ENCODE data around the gene LOXL3.

Gene LOXL3

DNA sequence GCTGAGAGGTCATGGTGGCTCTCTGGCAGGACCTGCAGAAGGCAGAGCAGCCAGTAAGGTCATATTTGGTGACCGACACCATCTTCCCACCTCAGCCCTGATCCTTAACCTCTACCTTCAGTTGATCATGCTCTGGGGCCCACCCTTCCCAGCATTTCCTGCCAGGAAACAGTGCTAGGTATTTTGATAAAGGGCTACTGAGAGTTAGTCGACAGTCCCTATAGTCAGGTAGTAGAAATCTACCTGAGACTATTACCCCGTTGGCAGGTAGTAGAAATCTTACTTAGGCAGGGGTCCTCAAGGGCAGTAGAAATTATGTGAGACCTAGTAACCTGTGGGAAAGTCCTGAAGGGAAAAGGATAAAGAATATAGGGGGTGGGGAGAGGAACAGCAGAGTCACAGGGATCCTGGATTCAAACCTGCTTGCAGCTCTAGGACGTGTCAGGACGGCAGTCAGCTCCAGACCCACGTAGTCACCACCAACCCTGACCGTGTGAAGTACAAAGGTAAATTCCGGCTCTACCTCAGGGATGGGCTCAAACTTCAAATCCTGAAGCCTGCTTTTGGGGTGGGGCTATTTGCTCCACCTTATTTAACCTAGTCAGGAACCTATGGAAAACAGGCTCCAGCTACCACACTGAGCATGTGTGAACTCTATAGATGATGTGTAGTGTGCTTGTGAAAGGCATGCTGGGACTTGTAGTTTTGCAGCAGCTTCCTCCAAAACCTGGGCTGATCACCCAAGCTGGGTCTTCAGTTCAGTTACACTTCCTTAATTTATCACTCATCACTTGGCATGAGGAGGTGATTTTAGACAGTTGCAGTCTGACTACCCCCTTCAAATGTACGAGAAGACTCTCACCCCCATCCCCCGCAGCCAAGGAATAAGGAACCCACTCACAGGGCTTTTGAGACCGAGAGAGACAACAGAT, 27.8 kb downstream of the LOXL3 start, which contains the start of gene DQX1:
DQX1 (minus strand) TSS at position 515 of the 932 bp plus-strand sequence; CDS start at position 13, 502 bp downstream.
- Histone ChIP-seq H3K27ac (ENCODE audit: poor library complexity, severe bottlenecking) (no peak within 1 kb of the TSS), H3K4me1 (ENCODE audit: insufficient read depth, poor library complexity, severe bottlenecking) (peaks cover 2% of the 10 kb centered on the region), H3K27me3 (ENCODE audit: insufficient read depth, poor library complexity, severe bottlenecking) (no peaks in the 10 kb centered on the region), H3K36me3 (ENCODE audit: low read depth) (peaks cover 31% of the 10 kb centered on the region), H3K9me3 (ENCODE audit: severe bottlenecking) (no peaks in the 10 kb centered on the region), H3K4me3 (ENCODE audit: severe bottlenecking) (no peak within 1 kb of the TSS)
- TF ChIP-seq, protein P1, sequence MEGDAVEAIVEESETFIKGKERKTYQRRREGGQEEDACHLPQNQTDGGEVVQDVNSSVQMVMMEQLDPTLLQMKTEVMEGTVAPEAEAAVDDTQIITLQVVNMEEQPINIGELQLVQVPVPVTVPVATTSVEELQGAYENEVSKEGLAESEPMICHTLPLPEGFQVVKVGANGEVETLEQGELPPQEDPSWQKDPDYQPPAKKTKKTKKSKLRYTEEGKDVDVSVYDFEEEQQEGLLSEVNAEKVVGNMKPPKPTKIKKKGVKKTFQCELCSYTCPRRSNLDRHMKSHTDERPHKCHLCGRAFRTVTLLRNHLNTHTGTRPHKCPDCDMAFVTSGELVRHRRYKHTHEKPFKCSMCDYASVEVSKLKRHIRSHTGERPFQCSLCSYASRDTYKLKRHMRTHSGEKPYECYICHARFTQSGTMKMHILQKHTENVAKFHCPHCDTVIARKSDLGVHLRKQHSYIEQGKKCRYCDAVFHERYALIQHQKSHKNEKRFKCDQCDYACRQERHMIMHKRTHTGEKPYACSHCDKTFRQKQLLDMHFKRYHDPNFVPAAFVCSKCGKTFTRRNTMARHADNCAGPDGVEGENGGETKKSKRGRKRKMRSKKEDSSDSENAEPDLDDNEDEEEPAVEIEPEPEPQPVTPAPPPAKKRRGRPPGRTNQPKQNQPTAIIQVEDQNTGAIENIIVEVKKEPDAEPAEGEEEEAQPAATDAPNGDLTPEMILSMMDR (IDR thresholded peaks at IDR 0.05; ENCODE audit: poor library complexity, severe bottlenecking) = no peak
- ATAC-seq (ENCODE audit: low read depth) (peak; percentile 30), DNase-seq (ENCODE audit: low spot score) (no peak)

DNA sequence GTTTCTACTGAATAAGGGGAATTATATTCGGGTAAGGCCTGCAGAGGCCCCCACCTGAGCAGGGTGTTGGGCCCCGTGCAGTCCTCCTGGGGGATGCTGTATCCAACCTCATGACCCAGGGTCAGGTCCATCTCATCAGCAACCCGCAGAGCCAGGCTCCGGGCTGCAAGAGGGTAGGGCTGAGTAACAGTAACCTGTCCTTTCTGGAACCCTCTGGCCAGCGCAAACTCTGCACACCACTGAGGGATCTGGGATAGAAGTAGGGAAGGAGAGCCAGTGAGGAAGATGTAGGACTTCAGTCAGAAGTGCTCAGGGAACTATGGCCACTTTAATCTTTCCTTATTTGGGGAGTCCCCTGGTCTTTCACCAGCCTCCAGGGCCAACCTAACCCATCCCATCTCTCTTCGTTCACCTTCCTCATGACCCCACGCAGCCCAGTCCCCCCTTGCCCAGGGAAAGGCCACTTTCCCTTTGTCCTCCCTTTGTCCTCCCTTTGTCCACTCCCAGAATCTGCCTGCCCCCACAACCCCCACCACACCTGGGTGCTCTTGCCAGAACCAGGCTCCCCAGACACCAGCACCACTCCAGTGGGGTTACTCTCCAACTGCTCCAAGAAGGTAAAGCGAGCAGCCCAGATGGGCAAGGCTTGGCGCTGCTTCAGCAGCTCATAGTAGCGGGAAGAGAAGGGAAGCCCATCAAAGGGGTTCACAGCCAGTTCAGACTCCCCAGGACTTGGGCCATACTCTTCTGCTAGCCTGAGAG, 28.6 kb downstream of the LOXL3 start:
- peak; percentile 36 for DNase-seq (ENCODE audit: low spot score)
- TF ChIP-seq, protein P1 (IDR thresholded peaks at IDR 0.05; ENCODE audit: poor library complexity, severe bottlenecking) = no peak

DNA sequence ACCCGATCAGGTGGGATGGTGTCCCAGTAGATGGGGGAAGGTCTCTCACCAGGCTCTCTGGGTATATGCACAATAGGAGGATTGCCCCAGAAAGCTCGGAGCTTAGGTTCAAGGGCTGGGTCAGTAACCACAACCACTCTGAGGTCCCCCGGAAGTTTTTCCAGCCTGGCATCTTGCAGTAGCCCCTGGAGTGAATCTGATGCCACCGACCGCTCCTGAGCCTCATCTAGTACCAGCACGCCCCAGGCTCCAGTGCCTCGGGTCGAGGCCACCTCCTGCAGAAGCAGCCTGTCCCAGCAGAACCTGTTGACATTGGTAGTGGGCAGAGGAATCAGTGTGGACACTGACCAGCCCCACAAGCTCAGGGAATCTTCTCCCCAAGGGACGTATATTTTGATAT, 29.7 kb downstream of the LOXL3 start:
- H3K27ac ChIP-seq (ENCODE audit: poor library complexity, severe bottlenecking) = no peak overlapping the region
- H3K27me3 ChIP-seq (ENCODE audit: insufficient read depth, poor library complexity, severe bottlenecking) = peaks cover 10% of the 10 kb centered on the region
- ATAC-seq (ENCODE audit: low read depth) (no peak), DNase-seq (ENCODE audit: low spot score) (no peak)
- no peak overlapping the region for H3K4me3 ChIP-seq (ENCODE audit: severe bottlenecking)
- H3K4me1 ChIP-seq (ENCODE audit: insufficient read depth, poor library complexity, severe bottlenecking) = peaks cover 2% of the 10 kb centered on the region
- no peaks in the 10 kb centered on the region for H3K9me3 ChIP-seq (ENCODE audit: severe bottlenecking)
- TF ChIP-seq, protein P1 (IDR thresholded peaks at IDR 0.05; ENCODE audit: poor library complexity, severe bottlenecking) = no peak
- peaks cover 31% of the 10 kb centered on the region for H3K36me3 ChIP-seq (ENCODE audit: low read depth)

More for the DNA sequence above, 28.6 kb downstream of the LOXL3 start:
- Histone ChIP-seq H3K27ac (ENCODE audit: poor library complexity, severe bottlenecking) (no peak overlapping the region), H3K27me3 (ENCODE audit: insufficient read depth, poor library complexity, severe bottlenecking) (no peaks in the 10 kb centered on the region), H3K36me3 (ENCODE audit: low read depth) (peaks cover 31% of the 10 kb centered on the region), H3K4me1 (ENCODE audit: insufficient read depth, poor library complexity, severe bottlenecking) (peaks cover 2% of the 10 kb centered on the region), H3K9me3 (ENCODE audit: severe bottlenecking) (no peaks in the 10 kb centered on the region), H3K4me3 (ENCODE audit: severe bottlenecking) (no peak overlapping the region)
- ATAC-seq (ENCODE audit: low read depth) = no peak

- TF ChIP-seq, protein P1 (IDR thresholded peaks at IDR 0.05; ENCODE audit: poor library complexity, severe bottlenecking) = no peak
- ATAC-seq (ENCODE audit: low read depth) (no peak), DNase-seq (ENCODE audit: low spot score) (no peak)
- H3K9me3 ChIP-seq (ENCODE audit: severe bottlenecking) = no peaks in the 10 kb centered on the region
- H3K4me3 ChIP-seq (ENCODE audit: severe bottlenecking) = no peak overlapping the region
- peaks cover 2% of the 10 kb centered on the region for H3K4me1 ChIP-seq (ENCODE audit: insufficient read depth, poor library complexity, severe bottlenecking)
- H3K36me3 ChIP-seq (ENCODE audit: low read depth) = peaks cover 19% of the 10 kb centered on the region
- no peak overlapping the region for H3K27ac ChIP-seq (ENCODE audit: poor library complexity, severe bottlenecking)
- H3K27me3 ChIP-seq (ENCODE audit: insufficient read depth, poor library complexity, severe bottlenecking) = peaks cover 23% of the 10 kb centered on the region
These were observed 31.2 kb downstream of the LOXL3 start for GRCh38 chr2:74522516-74522915.
